Heart right ventricle (tissue), 16 donors: ENCODE data around the gene TBK1. TPM values are rescaled to one million over a fixed set of nuclear protein-coding genes. Genes with fewer than 3 reads are reported as not detected.

Source experiments
- ATAC-seq, 8 donors: fragments of 200-7000 bp; cut with Tn5 transposase; one replicate each; pipeline ENCODE4 v1.9.1; 2020; ENCODE audit warnings: mild to moderate bottlenecking in 8 of 8, moderate library complexity in 8 of 8, moderate number of reproducible peaks in 1 of 8
- DNase-seq, 2 donors: peaks; one replicate each; pipeline ENCODE4 v3.0.0-alpha.2; 2020
- H3K27ac ChIP-seq, 10 donors: fragments of 200-600 bp; sonication (generic) in 2 of 10; one replicate each; pipeline versions ENCODE4 v1.5.0 to v1.8.0; 2020 to 2022; ENCODE audit warnings: mild to moderate bottlenecking in 3 of 10
- H3K27me3 ChIP-seq, 7 donors: fragments of 200-600 bp; one replicate each; pipeline ENCODE4 v1.8.0; 2021 to 2022; ENCODE audit warnings: mild to moderate bottlenecking in 2 of 7
- H3K36me3 ChIP-seq, 9 donors: fragments of 200-600 bp; sonication (generic) in 1 of 9; one replicate each; pipeline versions ENCODE4 v1.5.0 to v1.8.0; 2020 to 2022; ENCODE audit warnings: mild to moderate bottlenecking in 2 of 9
- H3K4me1 ChIP-seq, 9 donors: fragments of 200-600 bp; sonication (generic) in 1 of 9; one replicate each; pipeline versions ENCODE4 v1.5.0 to v1.8.0; 2020 to 2022; ENCODE audit warnings: mild to moderate bottlenecking in 4 of 9
- H3K4me3 ChIP-seq, 10 donors: fragments of 200-600 bp; sonication (generic) in 2 of 10; one replicate each; pipeline versions ENCODE4 v1.5.0 to v1.8.0; 2020 to 2022; ENCODE audit warnings: mild to moderate bottlenecking in 7 of 10, moderate library complexity in 2 of 10
- H3K9me3 ChIP-seq, 11 donors: fragments of 200-600 bp in 10 of 11; sonication (generic) in 2 of 11; one replicate each; pipeline versions ENCODE4 v1.5.0 to v1.8.0; 2013 to 2022; ENCODE audit warnings: mild to moderate bottlenecking in 2 of 11, control low read depth in 1 of 11, moderate library complexity in 1 of 11
- CTCF ChIP-seq, 9 donors: fragments of 200-600 bp; sonication (generic) in 2 of 9; IDR thresholded peaks; one replicate each; pipeline versions ENCODE4 v1.5.0 to v1.8.0; 2021 to 2022; ENCODE audit warnings: antibody characterized with exemption in 9 of 9, mild to moderate bottlenecking in 5 of 9, moderate library complexity in 1 of 9
- WGBS, 2 donors: extraction: QIAGEN DNeasy Blood & Tissue Kit; methylation state at CpG; one replicate each; pipeline ENCODE4 v1.1.7; 2013; ENCODE audit warnings: inconsistent platforms in 1 of 2; 5-methylcytosine and 5-hydroxymethylcytosine counted together
- intact Hi-C, 10 donors: fragments of 100-400 bp; cut with DNase I; formaldehyde crosslinking; loops; one replicate each; pipeline versions ENCODE4 v1.11.1 to v1.14.2; 2022
- polyA plus RNA-seq, 2 donors: library from polyadenylated mRNA; stranded (reverse); fragments of 200-250 nt; gene quantifications; one replicate each; pipeline ENCODE4 v1.2.3, GENCODE V29; 2013
- total RNA-seq, 10 donors: library from RNA; stranded (reverse); fragmentation: NEBNext Ultra II Directional in 3 of 10; extraction: Animal tissue kit (Norgen Biotek cat#: 25700) in 3 of 10; gene quantifications; one replicate each; pipeline versions ENCODE4 v1.2.1 to v1.2.4, GENCODE V29; 2021 to 2023
- donor health status: Arrhythmogenic right ventricular cardiomyopathy.
- donor health status: ischemic (EF 13 %, LVEDD 7.1; RV severe dilation, severe dysfunction).
- donor health status: healthy with polysubstance abuse.
- donor health status: DM: no; HTN: yes; CAD: no.
- donor health status: DM: no; HTN: no; CAD: no.
- donor health status: ischemic (EF 25% LVEDD 6.9; RV normal size, moderate dysfunction).
- donor health status: ischemic (EF 25% LVEDD 5.7; RV mildly dilated, moderate dysfunction).
- donor health status: healthy.
- donor health status: DM: yes; HTN: yes; CAD: no.
- donor health status: Ischemic cardiomyopathy.
- donor health status: ischemic (EF 35%, LVEDD 5.7; RV mildly dilated, moderate dysfunction).
- donor health status: nonischemic (EF 11% LVEDD 7.7; RV severe dilation, severe dysfunction).
- donor health status: DM: yes; HTN: yes; CAD: no.
- donor health status: PGD.
- donor health status: ischemic (EF 29% LVEDD 5.4; RV normal size, mild dysfunction).
- donor health status: nonischemic (EF 23%, LVEDD 6.1; RV moderate dilation, normal function).

The TBK1 gene
- total and polyA plus RNA-seq, 12 donors = 8.2 to 15.1 (median 10.5) TPM

GRCh38 chr12:64530566-64530965 is 78.6 kb downstream of the TBK1 start:
- WGBS, 2 donors = 91 to 92% methylated on average over 2 of the region's 2 CpGs
- no peaks in the 10 kb centered on the region for H3K27me3 ChIP-seq
- no peak for DNase-seq
- no peak overlapping the region for H3K4me3 ChIP-seq
- no peaks in the 10 kb centered on the region for H3K36me3 ChIP-seq
- no peak for ATAC-seq
- H3K9me3 ChIP-seq = no peaks in the 10 kb centered on the region
- intact Hi-C loops = no loop called here
- no peak overlapping the region for H3K27ac ChIP-seq
- H3K4me1 ChIP-seq = no peaks in the 10 kb centered on the region
- TF ChIP-seq CTCF (IDR thresholded peaks at IDR 0.05) = no peak

- no peak overlapping the region for H3K27ac ChIP-seq
Measured at GRCh38 chr12:64531665-64532334, 79.9 kb downstream of the TBK1 start.

GRCh38 chr12:64532734-64533351 is 80.9 kb downstream of the TBK1 start:
- intact Hi-C loops = no loop called here
- Histone ChIP-seq H3K36me3 (no peaks in the 10 kb centered on the region), H3K4me1 (no peaks in the 10 kb centered on the region), H3K27ac (no peak overlapping the region), H3K27me3 (no peaks in the 10 kb centered on the region), H3K9me3 (no peaks in the 10 kb centered on the region), H3K4me3 (no peak overlapping the region)
- no peak for DNase-seq
- ATAC-seq = no peak
- 96 to 97% methylated on average over 11 of the region's 11 CpGs for whole genome bisulfite sequencing, 2 donors
- TF ChIP-seq CTCF (IDR thresholded peaks at IDR 0.05) = no peak

More at GRCh38 chr12:64531665-64532334, 79.9 kb downstream of the TBK1 start:
- no peaks in the 10 kb centered on the region for H3K27me3 ChIP-seq
- intact Hi-C loops = no loop called here
- DNase-seq (no peak), ATAC-seq (no peak)
- H3K4me1 ChIP-seq = no peaks in the 10 kb centered on the region
- no peaks in the 10 kb centered on the region for H3K36me3 ChIP-seq
- no peak for TF ChIP-seq CTCF (IDR thresholded peaks at IDR 0.05)
- no peak overlapping the region for H3K4me3 ChIP-seq
- no peaks in the 10 kb centered on the region for H3K9me3 ChIP-seq
- 69 to 74% methylated on average over 10 of the region's 10 CpGs for WGBS, 2 donors

- WGBS, 2 donors = 83 to 87% methylated on average over 6 of the region's 6 CpGs
Measured at GRCh38 chr12:64534672-64535199, 82.8 kb downstream of the TBK1 start.

More at GRCh38 chr12:64534672-64535199, 82.8 kb downstream of the TBK1 start:
- intact Hi-C loops = no loop called here
- no peak for TF ChIP-seq CTCF (IDR thresholded peaks at IDR 0.05)
- DNase-seq (no peak), ATAC-seq (no peak)
- Histone ChIP-seq H3K27me3 (peaks cover 0 to 7% (median 0%) of the 10 kb centered on the region in 7 donors), H3K27ac (no peak overlapping the region), H3K4me1 (no peaks in the 10 kb centered on the region), H3K4me3 (no peak overlapping the region), H3K9me3 (no peaks in the 10 kb centered on the region), H3K36me3 (no peaks in the 10 kb centered on the region)
